ENCODE results near the gene RMND1.
"Not testable (repeated sequence)": the region's sequence is repeated elsewhere in the genome, so short reads cannot be mapped to it uniquely, and the experiment has no call there.

The RMND1 gene

GRCh38 chr6:151381722-151382121 lies 70.2 kb downstream of the RMND1 start:
- no peak for DNase-seq

- no peak for DNase-seq
Measured at GRCh38 chr6:151380848-151381205, 71.1 kb downstream of the RMND1 start.

GRCh38 chr6:151379933-151380847 lies 71.7 kb downstream of the RMND1 start:
- no peak for DNase-seq

GRCh38 chr6:151377095-151377494 lies 74.8 kb downstream of the RMND1 start:
- no peak for DNase-seq

- DNase-seq = no peak
Measured at GRCh38 chr6:151376440-151376839, 75.5 kb downstream of the RMND1 start.

- no peak for DNase-seq
Measured at GRCh38 chr6:151375833-151376232, 76.1 kb downstream of the RMND1 start.

GRCh38 chr6:151374036-151374683 lies 77.8 kb downstream of the RMND1 start:
- no peak for DNase-seq

GRCh38 chr6:151372164-151372563 lies 79.8 kb downstream of the RMND1 start:
- no peak for DNase-seq

- no peak for DNase-seq
Measured at GRCh38 chr6:151370509-151371078, 81.3 kb downstream of the RMND1 start.

GRCh38 chr6:151365233-151365632 lies 86.7 kb downstream of the RMND1 start:
- no peak for DNase-seq

- no peak for DNase-seq
Measured at GRCh38 chr6:151359486-151359885, 92.4 kb downstream of the RMND1 start.

GRCh38 chr6:151358475-151358874 lies 93.5 kb downstream of the RMND1 start:
- DNase-seq = no peak

- DNase-seq = no peak
Measured at GRCh38 chr6:151357758-151358436, 94.0 kb downstream of the RMND1 start.

GRCh38 chr6:151356983-151357382 lies 94.9 kb downstream of the RMND1 start:
- DNase-seq = not testable (repeated sequence)

All from DMS79 treated with DMSO at 0.1 percent for 48 hours (cell line).